HG03280 (cell line): ENCODE measurements around the gene EXOC3.
A peak's percentile ranks its signal among the peaks of the same experiment; 100 is the strongest.
"Not testable (repeated sequence)": the region's sequence is repeated elsewhere in the genome, so short reads cannot be mapped to it uniquely, and the experiment has no call there.

Experiments
- ATAC-seq: cut with Tn5 transposase; IDR thresholded peaks from one replicate; pipeline ENCODE4 v1.9.1; 2021; ENCODE audit warnings: mild to moderate bottlenecking, moderate library complexity; ENCODE audit not compliant: unreplicated experiment

The EXOC3 gene

GRCh38 chr5:472076-472655, 29.2 kb downstream of the EXOC3 start:
- peak; percentile 16 for ATAC-seq

GRCh38 chr5:472656-473550, 29.9 kb downstream of the EXOC3 start:
- peak; percentile 72 for ATAC-seq

GRCh38 chr5:473551-474192, 30.7 kb downstream of the EXOC3 start:
- ATAC-seq: peak; percentile 25

GRCh38 chr5:474232-474839, 31.4 kb downstream of the EXOC3 start:
- not testable (repeated sequence) for ATAC-seq

GRCh38 chr5:474840-475661, 32.1 kb downstream of the EXOC3 start:
- no peak for ATAC-seq

- ATAC-seq: no peak
Measured at GRCh38 chr5:475704-476101, 32.7 kb downstream of the EXOC3 start.

- no peak for ATAC-seq
Measured at GRCh38 chr5:476102-476813, 33.3 kb downstream of the EXOC3 start.

GRCh38 chr5:476814-477175, 33.8 kb downstream of the EXOC3 start:
- ATAC-seq: no peak

GRCh38 chr5:477247-477646, 34.3 kb downstream of the EXOC3 start:
- no peak for ATAC-seq

- no peak for ATAC-seq
Measured at GRCh38 chr5:477871-478270, 34.9 kb downstream of the EXOC3 start.

- no peak for ATAC-seq
Measured at GRCh38 chr5:478369-478981, 35.5 kb downstream of the EXOC3 start.

GRCh38 chr5:478982-479535, 36.1 kb downstream of the EXOC3 start:
- ATAC-seq: no peak

GRCh38 chr5:479566-480319, 36.8 kb downstream of the EXOC3 start:
- ATAC-seq: no peak

- ATAC-seq: no peak
Measured at GRCh38 chr5:481347-481746, 38.4 kb downstream of the EXOC3 start.

- no peak for ATAC-seq
Measured at GRCh38 chr5:482021-482420, 39.0 kb downstream of the EXOC3 start.

GRCh38 chr5:482506-482905, 39.5 kb downstream of the EXOC3 start:
- ATAC-seq: no peak

- ATAC-seq: no peak
Measured at GRCh38 chr5:483011-483410, 40.0 kb downstream of the EXOC3 start.

- ATAC-seq: no peak
Measured at GRCh38 chr5:483434-484140, 40.6 kb downstream of the EXOC3 start.
